Chondrocyte (in vitro differentiated cells): Measurements from ENCODE around the gene CDCA5. TPM values are rescaled to one million over a fixed set of nuclear protein-coding genes. Genes with fewer than 3 reads are reported as not detected.

Source experiments
- DNase-seq: peaks from one replicate; pipeline ENCODE4 v3.0.0; 2021; ENCODE audit warnings: mixed read lengths, low spot score
- H3K27ac Mint-ChIP-seq: one replicate; pipeline ENCODE4 v1.8.0; 2021; ENCODE audit warnings: mild to moderate bottlenecking, moderate library complexity, mixed read lengths; ENCODE audit not compliant: unreplicated experiment
- H3K27me3 Mint-ChIP-seq: 2 replicates; pipeline ENCODE4 v1.8.0; 2021; ENCODE audit warnings: low read depth, mixed read lengths
- H3K36me3 Mint-ChIP-seq: 2 replicates; pipeline ENCODE4 v1.8.0; 2021; ENCODE audit warnings: low read depth, mixed read lengths
- H3K4me1 Mint-ChIP-seq: 2 replicates; pipeline ENCODE4 v1.8.0; 2021; ENCODE audit warnings: low read depth, mild to moderate bottlenecking, mixed read lengths
- H3K4me3 Mint-ChIP-seq: one replicate; pipeline ENCODE4 v1.8.0; 2021; ENCODE audit warnings: mild to moderate bottlenecking, moderate library complexity, mixed read lengths; ENCODE audit not compliant: unreplicated experiment
- H3K9me3 Mint-ChIP-seq: 2 replicates; pipeline ENCODE4 v1.8.0; 2021; ENCODE audit warnings: low read depth, mixed read lengths
- CTCF ChIP-seq: fragments of 200-600 bp; sonication (generic); IDR thresholded peaks from 2 replicates; pipeline ENCODE4 v1.5.0; 2021; ENCODE audit warnings: antibody characterized with exemption, mild to moderate bottlenecking, moderate library complexity
- microRNA-seq: library from miRNA; unstranded; fragments of <30 nt; microRNA quantifications from one replicate; pipeline ENCODE4 v1.2.0, GENCODE V29; 2020; ENCODE audit warnings: borderline number of aligned reads
- total RNA-seq: library from RNA; stranded (reverse); gene quantifications from 3 replicates; pipeline ENCODE4 v1.2.1, GENCODE V29; 2021

Gene CDCA5
- total RNA-seq, 1 donor from 2014 or later, result 5.5 TPM

- Mint-ChIP-seq H3K4me3 (peak overlapping the region; percentile 84), H3K36me3 (peaks cover 3% of the 10 kb centered on the region), H3K27me3 (no peaks in the 10 kb centered on the region), H3K4me1 (peaks cover 22% of the 10 kb centered on the region), H3K27ac (peak overlapping the region; percentile 91), H3K9me3 (no peaks in the 10 kb centered on the region)
- no peak for DNase-seq
- TF ChIP-seq CTCF, result no peak
Observed at GRCh38 chr11:65040520-65040846, 43.4 kb downstream of the CDCA5 start.

- Mint-ChIP-seq H3K27me3 (no peaks in the 10 kb centered on the region), H3K27ac (peak overlapping the region; percentile 81), H3K4me1 (peaks cover 11% of the 10 kb centered on the region), H3K9me3 (no peaks in the 10 kb centered on the region), H3K36me3 (peaks cover 2% of the 10 kb centered on the region), H3K4me3 (no peak overlapping the region)
- TF ChIP-seq CTCF, result no peak
- DNase-seq, result no peak
Observed at GRCh38 chr11:65036931-65037330, 46.9 kb downstream of the CDCA5 start.

GRCh38 chr11:65035579-65035978, 48.3 kb downstream of the CDCA5 start:
- DNase-seq, result no peak
- no peaks in the 10 kb centered on the region for H3K27me3 Mint-ChIP-seq
- TF ChIP-seq CTCF, result no peak
- no peaks in the 10 kb centered on the region for H3K9me3 Mint-ChIP-seq
- H3K4me1 Mint-ChIP-seq, result peaks cover 5% of the 10 kb centered on the region
- H3K4me3 Mint-ChIP-seq, result no peak overlapping the region
- no peak overlapping the region for H3K27ac Mint-ChIP-seq
- peaks cover 2% of the 10 kb centered on the region for H3K36me3 Mint-ChIP-seq

- no peaks in the 10 kb centered on the region for H3K27me3 Mint-ChIP-seq
- H3K27ac Mint-ChIP-seq, result no peak overlapping the region
- peaks cover 2% of the 10 kb centered on the region for H3K36me3 Mint-ChIP-seq
- H3K4me3 Mint-ChIP-seq, result no peak overlapping the region
- TF ChIP-seq CTCF, result no peak
- no peak for DNase-seq
- H3K4me1 Mint-ChIP-seq, result peaks cover 4% of the 10 kb centered on the region
- H3K9me3 Mint-ChIP-seq, result no peaks in the 10 kb centered on the region
Observed at GRCh38 chr11:65034423-65034822, 49.4 kb downstream of the CDCA5 start.

- TF ChIP-seq CTCF, result no peak
- Mint-ChIP-seq H3K4me1 (peaks cover 14% of the 10 kb centered on the region), H3K27ac (no peak overlapping the region), H3K36me3 (peaks cover 2% of the 10 kb centered on the region), H3K9me3 (no peaks in the 10 kb centered on the region), H3K4me3 (no peak overlapping the region), H3K27me3 (no peaks in the 10 kb centered on the region)
- DNase-seq, result no peak
Observed at GRCh38 chr11:65032216-65032615, 51.6 kb downstream of the CDCA5 start.

Small RNA genes lying within 50 kb of the gene (microRNA-seq; reads per million reads assigned to microRNA genes)
- not detected for gene MIR6751

Other genes with a start within 250 kb of the CDCA5 start
- 0.17 to 0.46 TPM (median 0.35 TPM) in 3 replicates for gene CDC42BPG, start 239.4 kb downstream of the CDCA5 start, total RNA-seq
- 78.9 to 129 TPM (median 111 TPM) in 3 replicates for gene EHD1, start 205.4 kb downstream of the CDCA5 start, total RNA-seq
- 15.2 to 21.9 TPM (median 16.3 TPM) in 3 replicates for gene ATG2A, start 166.8 kb downstream of the CDCA5 start, total RNA-seq
- 21.7 to 33.2 TPM (median 29.3 TPM) in 3 replicates for gene PPP2R5B, start 159.4 kb downstream of the CDCA5 start, total RNA-seq
- gene GPHA2, start 148.1 kb downstream of the CDCA5 start, total RNA-seq, result not detected in 3 replicates
- gene MAJIN, start 111.9 kb downstream of the CDCA5 start, total RNA-seq, result not detected in 3 replicates
- not detected in 3 replicates for gene BATF2, start 87.1 kb downstream of the CDCA5 start, total RNA-seq
- gene ARL2, start 69.9 kb downstream of the CDCA5 start, total RNA-seq, result 80.1 to 85.5 TPM (median 83.7 TPM) in 3 replicates
- 21.0 to 26.1 TPM (median 24.9 TPM) in 3 replicates for gene SNX15, start 56.6 kb downstream of the CDCA5 start, total RNA-seq
- 13.1 to 18.2 TPM (median 14.3 TPM) in 3 replicates for gene SAC3D1, start 42.8 kb downstream of the CDCA5 start, total RNA-seq
- gene NAALADL1, start 25.5 kb downstream of the CDCA5 start, total RNA-seq, result not detected in 3 replicates
- gene ZFPL1, start 182 bp upstream of the CDCA5 start, total RNA-seq, result 48.9 to 53.3 TPM (median 50.0 TPM) in 3 replicates
- 72.8 to 94.0 TPM (median 73.4 TPM) in 3 replicates for gene VPS51, start 12.2 kb upstream of the CDCA5 start, total RNA-seq
- gene TM7SF2, start 27.8 kb upstream of the CDCA5 start, total RNA-seq, result 10.3 to 14.4 TPM (median 10.7 TPM) in 3 replicates
- gene ZNHIT2, start 33.7 kb upstream of the CDCA5 start, total RNA-seq, result 7.9 to 8.7 TPM (median 7.9 TPM) in 3 replicates
- gene FAU, start 38.1 kb upstream of the CDCA5 start, total RNA-seq, result 506 to 669 TPM (median 519 TPM) in 3 replicates
- 37.2 to 43.2 TPM (median 40.5 TPM) in 3 replicates for gene MRPL49, start 38.3 kb upstream of the CDCA5 start, total RNA-seq
- gene SYVN1, start 50.5 kb upstream of the CDCA5 start, total RNA-seq, result 47.5 to 53.5 TPM (median 49.2 TPM) in 3 replicates
- gene SPDYC, start 86.2 kb upstream of the CDCA5 start, total RNA-seq, result not detected in 3 replicates
- gene CAPN1, start 97.9 kb upstream of the CDCA5 start, total RNA-seq, result 120 to 130 TPM (median 127 TPM) in 3 replicates
- gene POLA2, start 177.9 kb upstream of the CDCA5 start, total RNA-seq, result 5.7 to 19.0 TPM (median 6.2 TPM) in 3 replicates
- gene CDC42EP2, start 230.8 kb upstream of the CDCA5 start, total RNA-seq, result 7.3 to 12.8 TPM (median 12.6 TPM) in 3 replicates
- 49.7 to 52.3 TPM (median 49.9 TPM) in 3 replicates for gene DPF2, start 249.8 kb upstream of the CDCA5 start, total RNA-seq